Hematopoietic multipotent progenitor cell (in vitro differentiated cells): ENCODE measurements around the gene CLDN2. TPM values are rescaled to one million over a fixed set of nuclear protein-coding genes. Genes with fewer than 3 reads are reported as not detected.
"Not testable (repeated sequence)": the region's sequence is repeated elsewhere in the genome, so short reads cannot be mapped to it uniquely, and the experiment has no call there.

ENCODE experiments used
- DNase-seq, 3 donors: peaks; one replicate each; pipeline ENCODE4 v3.0.0-alpha.2; 2011 to 2015; ENCODE audit warnings: low read depth in 2 of 3, low spot score in 2 of 3
- total RNA-seq: library from RNA; depleted of rRNA; stranded (reverse); fragments of >200 nt; gene quantifications from one replicate; pipeline ENCODE4 v1.2.3, GENCODE V29; 2012

CLDN2 gene
- total RNA-seq, 1 donor: not detected

- DNase-seq: no peak
Measured at GRCh38 chrX:106955004-106955772, 35.0 kb downstream of the CLDN2 start.

GRCh38 chrX:106957856-106958255 is 37.7 kb downstream of the CLDN2 start:
- no peak for DNase-seq

GRCh38 chrX:106959901-106960300 is 39.7 kb downstream of the CLDN2 start:
- peak in 1 of 3 donors; percentile 1 for DNase-seq

GRCh38 chrX:106963111-106963510 is 42.9 kb downstream of the CLDN2 start:
- DNase-seq: no peak

GRCh38 chrX:106964290-106964689 is 44.1 kb downstream of the CLDN2 start:
- DNase-seq: no peak

GRCh38 chrX:106966547-106966946 is 46.3 kb downstream of the CLDN2 start:
- DNase-seq: not testable (repeated sequence)

- DNase-seq: no peak
Measured at GRCh38 chrX:106972896-106973295, 52.7 kb downstream of the CLDN2 start.

- no peak for DNase-seq
Measured at GRCh38 chrX:106973433-106974149, 53.4 kb downstream of the CLDN2 start.

GRCh38 chrX:106976416-106976815 is 56.2 kb downstream of the CLDN2 start:
- no peak for DNase-seq

Other genes starting within 250 kb of the CLDN2 start
- not detected for gene RNF128, start 193.7 kb upstream of the CLDN2 start, total RNA-seq
- 1.1 TPM for gene TBC1D8B, start 117.7 kb upstream of the CLDN2 start, total RNA-seq
- gene RIPPLY1, start 17.1 kb upstream of the CLDN2 start, total RNA-seq: not detected
- gene MORC4, start 79.8 kb downstream of the CLDN2 start, total RNA-seq: 0.54 TPM
- gene RBM41, start 198.4 kb downstream of the CLDN2 start, total RNA-seq: 3.0 TPM